Activated naive CD8-positive, alpha-beta T cell treated with anti-CD3 and anti-CD28 coated beads, Interleukin-2, amount 10 ng/mL, durations not matched to agents 7 days and 5 days (primary cell): ENCODE measurements around the gene NOS3. TPM values are rescaled to one million over a fixed set of nuclear protein-coding genes. Genes with fewer than 3 reads are reported as not detected.

ENCODE experiments used
- ATAC-seq: fragments of 150-1000 bp; cut with Tn5 transposase; one replicate; pipeline ENCODE4 v1.10.0; 2021; ENCODE audit warnings: low read depth, moderate library complexity
- POLR2A ChIA-PET: fragments of 350-600 bp; sonication (Branson Sonifier 250); formaldehyde crosslinking; loops from one replicate; lab custom pipeline; 2021; ENCODE audit warnings: antibody characterized with exemption; lab: Charles Lee
- DNase-seq: peaks from one replicate; pipeline ENCODE4 v3.0.0; 2021
- H3K27ac Mint-ChIP-seq: one replicate; pipeline ENCODE4 v1.8.0; 2022; ENCODE audit warnings: mild to moderate bottlenecking, mixed read lengths
- H3K27me3 Mint-ChIP-seq: one replicate; pipeline ENCODE4 v1.8.0; 2022; ENCODE audit warnings: mild to moderate bottlenecking, moderate library complexity, mixed read lengths
- H3K36me3 Mint-ChIP-seq: one replicate; pipeline ENCODE4 v1.8.0; 2021; ENCODE audit warnings: mild to moderate bottlenecking, mixed read lengths
- H3K4me1 Mint-ChIP-seq: one replicate; pipeline ENCODE4 v1.8.0; 2021; ENCODE audit warnings: mixed read lengths
- H3K4me3 Mint-ChIP-seq: one replicate; pipeline ENCODE4 v1.8.0; 2022; ENCODE audit warnings: mild to moderate bottlenecking, moderate library complexity, mixed read lengths
- H3K9me3 Mint-ChIP-seq: one replicate; pipeline ENCODE4 v1.8.0; 2021; ENCODE audit warnings: mixed read lengths
- total RNA-seq, 2 experiments: library from RNA; stranded (reverse); gene quantifications; one replicate each; pipeline ENCODE4 v1.2.3, GENCODE V29; 2021

NOS3 gene
- total RNA-seq, 2 experiments from 2014 or later: 12.5 to 15.8 TPM

GRCh38 chr7:150947761-150948651 lies 42.8 kb upstream of the NOS3 start:
- DNase-seq (peak; percentile 15), ATAC-seq (no peak)
- H3K36me3 Mint-ChIP-seq: no peaks in the 10 kb centered on the region
- H3K4me3 Mint-ChIP-seq: no peak overlapping the region
- no peaks in the 10 kb centered on the region for H3K9me3 Mint-ChIP-seq
- POLR2A ChIA-PET: no interaction called here
- H3K4me1 Mint-ChIP-seq: peaks cover 1% of the 10 kb centered on the region
- H3K27me3 Mint-ChIP-seq: peaks cover 18% of the 10 kb centered on the region
- no peak overlapping the region for H3K27ac Mint-ChIP-seq

- H3K4me3 Mint-ChIP-seq: no peak overlapping the region
- H3K36me3 Mint-ChIP-seq: no peaks in the 10 kb centered on the region
- H3K9me3 Mint-ChIP-seq: no peaks in the 10 kb centered on the region
- ATAC-seq (no peak), DNase-seq (peak; percentile 26)
- H3K27me3 Mint-ChIP-seq: peaks cover 18% of the 10 kb centered on the region
- H3K4me1 Mint-ChIP-seq: no peaks in the 10 kb centered on the region
- H3K27ac Mint-ChIP-seq: no peak overlapping the region
- POLR2A ChIA-PET: interaction anchor here (0.6 kb wide), 1 partner anchor 38 kb away, joined by 3 read pairs; no protein-coding TSS in a partner anchor
Measured at GRCh38 chr7:150948791-150949251, 42.0 kb upstream of the NOS3 start.

GRCh38 chr7:150949564-150949963 lies 41.3 kb upstream of the NOS3 start:
- no peak for ATAC-seq
- Mint-ChIP-seq H3K4me3 (no peak overlapping the region), H3K36me3 (no peaks in the 10 kb centered on the region), H3K9me3 (no peaks in the 10 kb centered on the region), H3K27ac (no peak overlapping the region), H3K4me1 (no peaks in the 10 kb centered on the region), H3K27me3 (peaks cover 18% of the 10 kb centered on the region)
- DNase-seq: peak; percentile 19
- POLR2A ChIA-PET: no interaction called here

GRCh38 chr7:150949971-150950491 lies 40.8 kb upstream of the NOS3 start:
- Mint-ChIP-seq H3K9me3 (no peaks in the 10 kb centered on the region), H3K36me3 (no peaks in the 10 kb centered on the region), H3K27ac (no peak overlapping the region), H3K4me1 (no peaks in the 10 kb centered on the region), H3K4me3 (no peak overlapping the region), H3K27me3 (peaks cover 23% of the 10 kb centered on the region)
- DNase-seq: peak; percentile 23
- POLR2A ChIA-PET: no interaction called here
- ATAC-seq: no peak

- DNase-seq (no peak), ATAC-seq (no peak)
- no peaks in the 10 kb centered on the region for H3K9me3 Mint-ChIP-seq
- H3K4me1 Mint-ChIP-seq: no peaks in the 10 kb centered on the region
- H3K4me3 Mint-ChIP-seq: no peak overlapping the region
- no peak overlapping the region for H3K27ac Mint-ChIP-seq
- POLR2A ChIA-PET: no interaction called here
- H3K27me3 Mint-ChIP-seq: peaks cover 22% of the 10 kb centered on the region
- H3K36me3 Mint-ChIP-seq: no peaks in the 10 kb centered on the region
Measured at GRCh38 chr7:150950496-150951180, 40.2 kb upstream of the NOS3 start.

GRCh38 chr7:150951181-150951520 lies 39.7 kb upstream of the NOS3 start:
- DNase-seq: no peak
- H3K4me1 Mint-ChIP-seq: no peaks in the 10 kb centered on the region
- peaks cover 20% of the 10 kb centered on the region for H3K27me3 Mint-ChIP-seq
- no peaks in the 10 kb centered on the region for H3K9me3 Mint-ChIP-seq
- H3K27ac Mint-ChIP-seq: no peak overlapping the region
- H3K36me3 Mint-ChIP-seq: no peaks in the 10 kb centered on the region
- H3K4me3 Mint-ChIP-seq: no peak overlapping the region
- ATAC-seq: no peak
- POLR2A ChIA-PET: no interaction called here

GRCh38 chr7:150951521-150951920 lies 39.3 kb upstream of the NOS3 start:
- DNase-seq: no peak
- Mint-ChIP-seq H3K27ac (no peak overlapping the region), H3K4me1 (no peaks in the 10 kb centered on the region), H3K36me3 (no peaks in the 10 kb centered on the region), H3K27me3 (peaks cover 19% of the 10 kb centered on the region), H3K9me3 (no peaks in the 10 kb centered on the region), H3K4me3 (no peak overlapping the region)
- POLR2A ChIA-PET: no interaction called here
- ATAC-seq: no peak

- DNase-seq: no peak
- Mint-ChIP-seq H3K4me1 (no peaks in the 10 kb centered on the region), H3K27me3 (peaks cover 26% of the 10 kb centered on the region), H3K4me3 (no peak overlapping the region), H3K9me3 (no peaks in the 10 kb centered on the region), H3K36me3 (no peaks in the 10 kb centered on the region), H3K27ac (no peak overlapping the region)
- no peak for ATAC-seq
- POLR2A ChIA-PET: interaction anchor here (0.6 kb wide), 1 partner anchor 1105 kb away, joined by 6 read pairs; no protein-coding TSS in a partner anchor
Measured at GRCh38 chr7:150952331-150953050, 38.3 kb upstream of the NOS3 start.

- H3K9me3 Mint-ChIP-seq: no peaks in the 10 kb centered on the region
- peaks cover 24% of the 10 kb centered on the region for H3K27me3 Mint-ChIP-seq
- POLR2A ChIA-PET: no interaction called here
- DNase-seq: no peak
- no peak overlapping the region for H3K4me3 Mint-ChIP-seq
- no peak overlapping the region for H3K27ac Mint-ChIP-seq
- H3K4me1 Mint-ChIP-seq: no peaks in the 10 kb centered on the region
- no peak for ATAC-seq
- H3K36me3 Mint-ChIP-seq: no peaks in the 10 kb centered on the region
Measured at GRCh38 chr7:150953061-150953997, 37.5 kb upstream of the NOS3 start.

GRCh38 chr7:150954201-150954985 lies 36.4 kb upstream of the NOS3 start:
- H3K9me3 Mint-ChIP-seq: no peaks in the 10 kb centered on the region
- no peaks in the 10 kb centered on the region for H3K4me1 Mint-ChIP-seq

GRCh38 chr7:150954986-150955518 lies 35.8 kb upstream of the NOS3 start:
- POLR2A ChIA-PET: no interaction called here
- H3K4me1 Mint-ChIP-seq: peaks cover 3% of the 10 kb centered on the region
- H3K27ac Mint-ChIP-seq: no peak overlapping the region
- ATAC-seq (no peak), DNase-seq (no peak)
- H3K4me3 Mint-ChIP-seq: no peak overlapping the region
- H3K36me3 Mint-ChIP-seq: no peaks in the 10 kb centered on the region
- H3K27me3 Mint-ChIP-seq: peaks cover 32% of the 10 kb centered on the region
- H3K9me3 Mint-ChIP-seq: no peaks in the 10 kb centered on the region

More at GRCh38 chr7:150954201-150954985, 36.4 kb upstream of the NOS3 start:
- peaks cover 28% of the 10 kb centered on the region for H3K27me3 Mint-ChIP-seq
- no peak overlapping the region for H3K4me3 Mint-ChIP-seq
- POLR2A ChIA-PET: no interaction called here
- H3K27ac Mint-ChIP-seq: no peak overlapping the region
- no peak for DNase-seq
- no peak for ATAC-seq
- H3K36me3 Mint-ChIP-seq: no peaks in the 10 kb centered on the region
